Thoracic aorta (tissue), 2 donors: ENCODE measurements around the gene SHISAL1. TPM values are rescaled to one million over a fixed set of nuclear protein-coding genes. Genes with fewer than 3 reads are reported as not detected.

ENCODE experiments used
- ATAC-seq: fragments of 150-250 bp; one replicate; pipeline ENCODE4 v1.8.0; 2017; ENCODE audit warnings: low read depth; ENCODE audit not compliant: insufficient number of reproducible peaks, low FRiP score
- DNase-seq: peaks from one replicate; pipeline ENCODE4 v3.0.0-alpha.2; 2020; ENCODE audit warnings: low spot score
- H3K27ac ChIP-seq, 2 donors: fragments of 200-600 bp; sonication (generic); 1 replicate in 1 of 2; 2 replicates in 1 of 2; pipeline ENCODE4 v1.5.1; 2016; ENCODE audit warnings: mild to moderate bottlenecking in 2 of 2, moderate library complexity in 2 of 2
- H3K27me3 ChIP-seq: fragments of 200-600 bp; sonication (generic); replicated peaks from 2 replicates; pipeline ENCODE4 v1.6.0; 2016; ENCODE audit warnings: mild to moderate bottlenecking; ENCODE audit not compliant: insufficient read depth
- H3K36me3 ChIP-seq: fragments of 200-600 bp; sonication (generic); one replicate; pipeline ENCODE4 v1.5.1; 2016
- H3K4me1 ChIP-seq, 2 donors: fragments of 200-600 bp; sonication (generic); 1 replicate in 1 of 2; 2 replicates in 1 of 2; pipeline versions ENCODE4 v1.5.1 to v1.6.0; 2016; ENCODE audit warnings: low read depth in 2 of 2, mild to moderate bottlenecking in 1 of 2; ENCODE audit not compliant: control insufficient read depth in 1 of 2
- H3K4me3 ChIP-seq: fragments of 200-600 bp; sonication (generic); 2 replicates; pipeline ENCODE4 v1.5.1; 2016; ENCODE audit warnings: mild to moderate bottlenecking
- H3K9me3 ChIP-seq: fragments of 200-600 bp; sonication (generic); 2 replicates; pipeline ENCODE4 v1.5.1; 2016
- CTCF ChIP-seq: fragments of 200-600 bp; sonication (generic); IDR thresholded peaks from one replicate; pipeline ENCODE4 v1.5.1; 2019; ENCODE audit warnings: antibody characterized with exemption
- total RNA-seq, 2 donors: library from RNA; depleted of rRNA; stranded (reverse); fragments of >200 nt; gene quantifications; one replicate each; pipeline versions ENCODE4 v1.1.0 to v1.2.3, GENCODE V29; 2016

SHISAL1 gene
- total RNA-seq, 2 donors from 2014 or later, result 0.81 to 3.4 TPM

DNA sequence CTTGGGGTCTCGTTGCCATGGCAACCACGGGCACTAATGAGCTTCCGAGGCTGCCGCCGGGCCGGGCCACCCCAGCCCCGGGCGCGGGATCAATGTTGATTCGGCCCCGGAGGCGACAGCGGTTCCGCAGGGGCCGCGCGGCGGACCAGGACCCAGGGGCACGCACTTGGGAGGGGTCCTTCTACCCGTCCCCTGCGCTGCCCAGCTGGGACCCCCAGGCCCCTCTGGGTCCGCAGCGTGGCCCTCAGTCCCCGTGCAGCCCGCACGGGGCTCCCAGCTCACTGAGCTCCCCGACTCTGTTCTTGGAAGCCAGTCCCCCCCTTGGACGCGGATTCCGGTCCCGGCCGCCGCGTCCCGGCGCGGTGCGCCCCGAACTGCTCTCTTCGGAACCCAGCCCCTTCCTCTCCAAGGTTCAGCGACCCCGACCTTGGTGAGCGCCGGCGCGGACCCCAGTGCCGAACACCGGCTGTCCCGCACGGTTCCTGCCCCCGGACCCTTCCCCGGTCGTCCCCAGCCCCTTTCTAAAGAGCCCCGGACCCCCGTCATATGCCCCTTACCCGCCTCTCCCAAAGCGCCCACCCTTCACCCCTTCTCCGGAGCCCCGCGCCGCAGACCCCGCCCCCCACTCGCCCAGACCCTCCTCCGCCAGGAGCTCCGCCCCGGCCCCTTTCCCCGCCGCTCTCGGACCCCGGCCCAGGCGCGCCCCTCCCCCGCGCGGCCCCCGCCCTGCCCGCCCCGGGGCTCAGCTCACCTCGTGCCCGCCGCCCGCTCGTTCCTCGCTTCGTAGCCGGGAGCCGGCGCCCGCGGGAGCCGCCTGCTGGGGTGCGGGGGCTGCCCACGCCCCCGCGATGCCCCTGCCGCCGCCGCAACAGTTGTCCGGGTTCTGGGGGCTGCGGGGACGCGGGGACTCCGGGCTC, 18.3 kb upstream of the SHISAL1 start:
- DNase-seq (no peak), ATAC-seq (no peak)
- H3K4me1 ChIP-seq, result peaks cover 6 to 23% of the 10 kb centered on the region in 2 donors
- no peak overlapping the region for H3K27ac ChIP-seq
- H3K9me3 ChIP-seq, result no peaks in the 10 kb centered on the region
- TF ChIP-seq CTCF, result no peak
- no peaks in the 10 kb centered on the region for H3K36me3 ChIP-seq
- H3K4me3 ChIP-seq, result peak overlapping the region; percentile 57
- peaks cover 4% of the 10 kb centered on the region for H3K27me3 ChIP-seq

- Histone ChIP-seq H3K27ac (no peak overlapping the region), H3K36me3 (no peaks in the 10 kb centered on the region), H3K9me3 (no peaks in the 10 kb centered on the region), H3K4me3 (no peak overlapping the region), H3K4me1 (peaks cover 8 to 23% of the 10 kb centered on the region in 2 donors), H3K27me3 (peaks cover 4% of the 10 kb centered on the region)
- ATAC-seq (no peak), DNase-seq (no peak)
- no peak for TF ChIP-seq CTCF
Observed at GRCh38 chr22:44330188-44330743, 17.5 kb upstream of the SHISAL1 start.

DNA sequence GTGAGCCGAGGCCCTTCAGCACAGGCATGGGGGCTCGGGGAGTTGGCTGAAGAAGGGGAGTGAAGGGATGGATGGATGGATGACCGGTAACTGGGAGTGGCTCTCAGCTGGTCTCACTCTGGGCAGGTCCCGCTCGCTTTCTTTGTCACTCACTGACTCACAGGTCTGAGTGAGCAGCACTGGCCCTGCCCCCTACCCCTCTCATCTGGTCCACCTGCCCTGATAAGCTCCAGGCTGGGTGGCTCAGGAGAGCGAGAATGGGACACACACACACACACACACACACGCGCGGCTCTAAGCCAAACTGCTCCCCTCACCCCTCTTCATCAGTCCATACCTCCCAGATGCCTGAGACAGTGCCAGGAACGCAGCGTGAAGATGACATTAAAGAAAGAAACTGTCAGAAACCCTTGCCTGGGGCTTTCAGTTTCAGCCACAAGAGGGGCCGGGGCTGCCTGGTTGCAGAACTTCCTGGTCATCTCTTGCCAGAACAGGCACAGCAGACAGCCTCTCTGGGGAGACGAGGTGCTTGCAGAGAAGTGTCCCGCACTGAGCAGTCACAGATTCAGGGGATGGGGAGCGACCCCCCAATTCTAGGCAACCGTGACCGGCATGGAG, 16.5 kb upstream of the SHISAL1 start:
- Histone ChIP-seq H3K9me3 (no peaks in the 10 kb centered on the region), H3K27ac (no peak overlapping the region), H3K4me3 (no peak overlapping the region), H3K4me1 (peaks cover 8 to 23% of the 10 kb centered on the region in 2 donors), H3K36me3 (no peaks in the 10 kb centered on the region), H3K27me3 (peaks cover 4% of the 10 kb centered on the region)
- ATAC-seq (no peak), DNase-seq (no peak)
- no peak for TF ChIP-seq CTCF

DNA sequence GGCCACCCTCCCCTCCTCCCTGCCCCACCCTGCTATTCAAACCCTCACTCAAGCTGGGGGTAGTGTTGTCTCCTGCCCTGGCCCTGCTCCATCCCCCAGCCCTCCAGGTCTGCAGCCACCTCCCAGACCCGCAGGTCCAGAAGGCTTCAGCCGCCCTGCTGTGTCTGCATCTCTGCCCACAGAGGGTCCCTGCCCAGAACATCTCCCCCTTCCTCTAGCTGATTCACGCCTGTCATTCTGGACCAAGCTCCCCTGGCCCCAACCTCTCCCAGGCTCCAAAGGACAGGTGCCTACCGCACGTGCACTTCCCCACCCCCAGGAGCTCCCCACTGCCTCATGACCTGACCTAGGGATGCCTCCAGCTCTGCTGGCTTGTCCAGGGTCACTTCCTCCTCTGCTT, 16.0 kb upstream of the SHISAL1 start:
- H3K4me3 ChIP-seq, result no peak overlapping the region
- H3K36me3 ChIP-seq, result no peaks in the 10 kb centered on the region
- H3K4me1 ChIP-seq, result peaks cover 8 to 23% of the 10 kb centered on the region in 2 donors
- no peaks in the 10 kb centered on the region for H3K9me3 ChIP-seq
- H3K27me3 ChIP-seq, result peaks cover 4% of the 10 kb centered on the region
- ATAC-seq, result no peak
- DNase-seq, result no peak
- H3K27ac ChIP-seq, result no peak overlapping the region
- no peak for TF ChIP-seq CTCF

DNA sequence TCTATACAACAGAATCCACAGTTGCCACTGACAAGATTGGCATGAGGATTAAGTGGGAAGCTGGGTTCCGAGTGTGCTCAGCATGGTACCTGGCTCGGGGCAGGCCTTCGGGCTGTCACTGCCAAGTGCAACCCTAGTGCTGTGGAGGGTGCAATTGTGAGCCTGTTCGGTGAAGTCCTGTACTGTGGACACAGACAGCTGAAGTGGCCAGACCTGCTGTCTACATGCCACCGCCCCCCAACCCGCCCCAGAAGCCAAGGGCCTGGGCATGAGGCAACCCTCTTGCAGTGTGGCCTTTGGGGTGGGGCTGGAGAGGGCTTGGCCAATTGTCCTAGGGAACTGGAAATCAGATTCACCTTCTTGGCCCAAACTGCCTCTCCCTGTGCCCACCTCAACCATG, 15.6 kb upstream of the SHISAL1 start:
- Histone ChIP-seq H3K27me3 (peaks cover 4% of the 10 kb centered on the region), H3K36me3 (no peaks in the 10 kb centered on the region), H3K4me3 (no peak overlapping the region), H3K9me3 (no peaks in the 10 kb centered on the region), H3K27ac (no peak overlapping the region), H3K4me1 (peaks cover 8 to 23% of the 10 kb centered on the region in 2 donors)
- DNase-seq (no peak), ATAC-seq (no peak)
- no peak for TF ChIP-seq CTCF
